H9 (cell line): ENCODE measurements around the gene PTPRF. TPM values are rescaled to one million over a fixed set of nuclear protein-coding genes. Genes with fewer than 3 reads are reported as not detected.

Experiments
- DNase-seq: peaks from one replicate; pipeline ENCODE4 v3.0.0-alpha.2; 2017
- H2AFZ ChIP-seq: one replicate; pipeline ENCODE4 v1.6.1; 2013; ENCODE audit warnings: mild to moderate bottlenecking, low read length, control low read depth, moderate library complexity
- H2AK5ac ChIP-seq: 2 replicates; pipeline ENCODE4 v1.6.1; 2013; ENCODE audit warnings: low read length, control low read depth, mixed read lengths; ENCODE audit not compliant: insufficient read length
- H2BK120ac ChIP-seq: one replicate; pipeline ENCODE4 v1.6.1; 2013; ENCODE audit warnings: low read depth, mild to moderate bottlenecking, low read length, control low read depth, inconsistent platforms; ENCODE audit not compliant: poor library complexity, severe bottlenecking
- H2BK12ac ChIP-seq: 2 replicates; pipeline ENCODE4 v1.6.1; 2013; ENCODE audit warnings: low read length, control low read depth, mixed read lengths, low read depth; ENCODE audit not compliant: insufficient read length
- H2BK15ac ChIP-seq: 2 replicates; pipeline ENCODE4 v1.6.1; 2013; ENCODE audit warnings: low read depth, low read length, control low read depth
- H2BK20ac ChIP-seq: one replicate; pipeline ENCODE4 v1.6.1; 2013; ENCODE audit warnings: low read depth, mild to moderate bottlenecking, low read length, control low read depth, inconsistent platforms; ENCODE audit not compliant: poor library complexity, severe bottlenecking
- H2BK5ac ChIP-seq: 2 replicates; pipeline ENCODE4 v1.6.1; 2013; ENCODE audit warnings: low read length, control low read depth, mixed read lengths; ENCODE audit not compliant: insufficient read length
- H3K14ac ChIP-seq: 2 replicates; pipeline ENCODE4 v1.6.1; 2013; ENCODE audit warnings: low read length, control low read depth; ENCODE audit not compliant: insufficient read depth
- H3K18ac ChIP-seq: 2 replicates; pipeline ENCODE4 v1.6.1; 2013; ENCODE audit warnings: low read depth, mild to moderate bottlenecking, mixed read lengths, low read length, control low read depth; ENCODE audit not compliant: insufficient read length
- H3K23ac ChIP-seq: 2 replicates; pipeline ENCODE4 v1.6.1; 2013; ENCODE audit warnings: low read length, control low read depth, mixed read lengths, low read depth; ENCODE audit not compliant: insufficient read length
- H3K23me2 ChIP-seq: 2 replicates; pipeline ENCODE4 v1.6.1; 2013; ENCODE audit warnings: low read depth, mild to moderate bottlenecking, mixed read lengths, low read length, control low read depth; ENCODE audit not compliant: insufficient read length, poor library complexity, severe bottlenecking
- H3K27ac ChIP-seq: 2 replicates; pipeline ENCODE4 v1.5.1; 2013; ENCODE audit warnings: low read length, control low read depth, mixed read lengths, low read depth; ENCODE audit not compliant: insufficient read length
- H3K27me3 ChIP-seq: 2 replicates; pipeline ENCODE4 v1.6.1; 2013; ENCODE audit warnings: low read length, control low read depth, inconsistent platforms; ENCODE audit not compliant: insufficient read depth
- H3K4ac ChIP-seq: 2 replicates; pipeline ENCODE4 v1.6.1; 2013; ENCODE audit warnings: low read depth, mild to moderate bottlenecking, control low read depth, inconsistent platforms, low read length, moderate library complexity
- H3K4me1 ChIP-seq: 2 replicates; pipeline ENCODE4 v1.6.1; 2013; ENCODE audit warnings: low read length, control low read depth, inconsistent platforms; ENCODE audit not compliant: insufficient read depth
- H3K4me2 ChIP-seq: 2 replicates; pipeline ENCODE4 v1.6.1; 2013; ENCODE audit warnings: low read length, control low read depth, mixed read lengths; ENCODE audit not compliant: insufficient read length, insufficient read depth
- H3K56ac ChIP-seq: 2 replicates; pipeline ENCODE4 v1.6.1; 2013; ENCODE audit warnings: low read depth, mild to moderate bottlenecking, mixed read lengths, low read length, control low read depth; ENCODE audit not compliant: insufficient read length
- H3K79me1 ChIP-seq: 2 replicates; pipeline ENCODE4 v1.6.1; 2013; ENCODE audit warnings: low read depth, mild to moderate bottlenecking, moderate library complexity, low read length, control low read depth, inconsistent platforms; ENCODE audit not compliant: insufficient read depth, poor library complexity, severe bottlenecking
- H3K79me2 ChIP-seq: 2 replicates; pipeline ENCODE4 v1.6.1; 2013; ENCODE audit warnings: low read length, control low read depth, inconsistent platforms; ENCODE audit not compliant: insufficient read depth
- H3K9ac ChIP-seq: 2 replicates; pipeline ENCODE4 v1.6.1; 2013; ENCODE audit warnings: low read length, control low read depth, mixed read lengths; ENCODE audit not compliant: insufficient read length; ENCODE audit errors: extremely low read depth
- H3K9me3 ChIP-seq: one replicate; pipeline ENCODE4 v1.6.1; 2013; ENCODE audit warnings: low read depth, low read length, inconsistent platforms; ENCODE audit not compliant: control insufficient read depth
- H3T11ph ChIP-seq: one replicate; pipeline ENCODE4 v1.6.1; 2013; ENCODE audit warnings: mild to moderate bottlenecking, low read length, control low read depth, inconsistent platforms
- H4K20me1 ChIP-seq: one replicate; pipeline ENCODE4 v1.6.1; 2013; ENCODE audit not compliant: control insufficient read depth, insufficient read length, insufficient read depth
- H4K5ac ChIP-seq: 2 replicates; pipeline ENCODE4 v1.6.1; 2013; ENCODE audit warnings: low read depth, mild to moderate bottlenecking, mixed read lengths, low read length, control low read depth; ENCODE audit not compliant: insufficient read length
- H4K8ac ChIP-seq: replicated peaks from 2 replicates; pipeline ENCODE4 v1.6.1; 2013; ENCODE audit warnings: low read length, control low read depth, mixed read lengths, low read depth; ENCODE audit not compliant: insufficient read length
- H4K91ac ChIP-seq: 2 replicates; pipeline ENCODE4 v1.6.1; 2013; ENCODE audit warnings: low read depth, mild to moderate bottlenecking, moderate library complexity, mixed read lengths, low read length, control low read depth; ENCODE audit not compliant: insufficient read length
- H3K27ac Mint-ChIP-seq, 3 experiments: 2 replicates in 2 of 3; 3 replicates in 1 of 3; pipeline ENCODE4 v1.8.0; 2020 to 2021; ENCODE audit warnings: mixed read lengths in 3 of 3, mild to moderate bottlenecking in 1 of 3, moderate library complexity in 1 of 3
- H3K27me3 Mint-ChIP-seq: 2 replicates; pipeline ENCODE4 v1.8.0; 2021; ENCODE audit warnings: low read depth, mild to moderate bottlenecking, moderate library complexity, mixed read lengths
- H3K36me3 Mint-ChIP-seq, 3 experiments: 2 replicates in 2 of 3; 3 replicates in 1 of 3; pipeline ENCODE4 v1.8.0; 2020 to 2021; ENCODE audit warnings: low read depth in 3 of 3, mixed read lengths in 3 of 3; ENCODE audit not compliant: insufficient read depth in 1 of 3
- H3K4me1 Mint-ChIP-seq, 2 experiments: 2 replicates each; pipeline ENCODE4 v1.8.0; 2020; ENCODE audit warnings: mixed read lengths in 2 of 2
- H3K4me3 Mint-ChIP-seq, 2 experiments: 2 replicates in 1 of 2; 3 replicates in 1 of 2; pipeline ENCODE4 v1.8.0; 2020 to 2021; ENCODE audit warnings: mild to moderate bottlenecking in 2 of 2, mixed read lengths in 2 of 2, moderate library complexity in 1 of 2
- H3K9me3 Mint-ChIP-seq, 2 experiments: 2 replicates in 1 of 2; 3 replicates in 1 of 2; pipeline ENCODE4 v1.8.0; 2020; ENCODE audit warnings: mild to moderate bottlenecking in 2 of 2, mixed read lengths in 2 of 2, moderate library complexity in 1 of 2
- CTCF ChIP-seq: fragments of 200-600 bp; sonication (generic); conservative IDR thresholded peaks from 3 replicates; pipeline ENCODE4 v1.8.0; 2021; ENCODE audit warnings: antibody characterized with exemption, mild to moderate bottlenecking
- WGBS: extraction: QIAGEN DNeasy Blood & Tissue Kit; methylation state at CpG from one replicate; pipeline ENCODE4 v1.1.7; 2013; ENCODE audit warnings: missing lambda C conversion rate, low lambda C conversion rate, mixed read lengths; ENCODE audit not compliant: insufficient read length; ENCODE audit errors: extremely low coverage; 5-methylcytosine and 5-hydroxymethylcytosine counted together
- total RNA-seq: library from RNA; stranded (reverse); gene quantifications from 2 replicates; pipeline ENCODE4 v1.2.1, GENCODE V29; 2021

Gene PTPRF
- total RNA-seq, 1 experiment from 2014 or later = 193 TPM

- Histone ChIP-seq H2BK20ac (no peak overlapping the region), H2BK12ac (no peak overlapping the region), H4K8ac (no peak overlapping the region), H4K5ac (no peak overlapping the region), H3K4me1 (no peaks in the 10 kb centered on the region), H3K14ac (no peak overlapping the region), H3K23me2 (no peaks in the 10 kb centered on the region), H3K9me3 (no peaks in the 10 kb centered on the region), H3T11ph (no peak overlapping the region), H3K79me1 (no peaks in the 10 kb centered on the region), H4K91ac (no peak overlapping the region), H3K79me2 (no peaks in the 10 kb centered on the region), H3K18ac (no peak overlapping the region), H2BK15ac (no peak overlapping the region), H2BK5ac (no peak overlapping the region), H3K4ac (no peak overlapping the region), H2AFZ (no peak overlapping the region), H3K4me2 (no peak overlapping the region), H2AK5ac (no peak overlapping the region), H3K56ac (no peak overlapping the region), H2BK120ac (no peak overlapping the region), H3K27ac (no peak overlapping the region), H3K27me3 (no peaks in the 10 kb centered on the region), H4K20me1 (peaks cover 2% of the 10 kb centered on the region), H3K23ac (no peak overlapping the region), H3K9ac (no peak overlapping the region)
- Mint-ChIP-seq H3K27ac (no peak overlapping the region), H3K27me3 (no peaks in the 10 kb centered on the region), H3K4me1 (no peaks in the 10 kb centered on the region), H3K36me3 (peaks cover 8 to 31% (median 30%) of the 10 kb centered on the region in 3 experiments), H3K4me3 (no peak overlapping the region; a peak in 1 of 5 replicates), H3K9me3 (no peaks in the 10 kb centered on the region)
- TF ChIP-seq CTCF = no peak
- no CpG with 5 or more reads among the region's 11 CpGs for WGBS
- no peak for DNase-seq
Observed at GRCh38 chr1:43598622-43599021, 67.9 kb downstream of the PTPRF start.
